Measurements from ENCODE around the gene FGF14. TPM values are rescaled to one million over a fixed set of nuclear protein-coding genes. Genes with fewer than 3 reads are reported as not detected.

FGF14 gene
- total RNA-seq, 4 donors from 2014 or later: under 0.01 to 2.4 (median 0.99) TPM

DNA sequence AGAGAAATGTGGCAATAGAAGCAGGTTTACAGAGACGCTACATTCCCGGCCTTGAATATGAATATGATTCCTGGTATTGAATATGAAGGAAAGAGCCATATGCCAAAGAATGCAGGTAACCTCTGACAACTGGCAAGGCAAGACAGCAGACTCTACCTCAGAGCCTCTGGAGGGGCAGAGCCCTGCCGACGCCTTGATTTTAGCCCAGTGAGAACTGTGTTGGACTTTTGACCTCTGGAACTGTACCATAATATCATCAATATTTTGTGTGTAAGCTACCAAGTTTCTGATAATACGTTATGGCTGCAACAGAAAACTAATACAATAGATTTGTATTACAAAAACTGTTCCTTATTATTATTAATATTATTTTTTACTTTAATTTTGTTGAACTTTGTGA, 219.7 kb downstream of the FGF14 start:
- no peak for TF ChIP-seq EP300 (IDR thresholded peaks at IDR 0.05; ENCODE audit: low read depth)
- TF ChIP-seq, protein P1, sequence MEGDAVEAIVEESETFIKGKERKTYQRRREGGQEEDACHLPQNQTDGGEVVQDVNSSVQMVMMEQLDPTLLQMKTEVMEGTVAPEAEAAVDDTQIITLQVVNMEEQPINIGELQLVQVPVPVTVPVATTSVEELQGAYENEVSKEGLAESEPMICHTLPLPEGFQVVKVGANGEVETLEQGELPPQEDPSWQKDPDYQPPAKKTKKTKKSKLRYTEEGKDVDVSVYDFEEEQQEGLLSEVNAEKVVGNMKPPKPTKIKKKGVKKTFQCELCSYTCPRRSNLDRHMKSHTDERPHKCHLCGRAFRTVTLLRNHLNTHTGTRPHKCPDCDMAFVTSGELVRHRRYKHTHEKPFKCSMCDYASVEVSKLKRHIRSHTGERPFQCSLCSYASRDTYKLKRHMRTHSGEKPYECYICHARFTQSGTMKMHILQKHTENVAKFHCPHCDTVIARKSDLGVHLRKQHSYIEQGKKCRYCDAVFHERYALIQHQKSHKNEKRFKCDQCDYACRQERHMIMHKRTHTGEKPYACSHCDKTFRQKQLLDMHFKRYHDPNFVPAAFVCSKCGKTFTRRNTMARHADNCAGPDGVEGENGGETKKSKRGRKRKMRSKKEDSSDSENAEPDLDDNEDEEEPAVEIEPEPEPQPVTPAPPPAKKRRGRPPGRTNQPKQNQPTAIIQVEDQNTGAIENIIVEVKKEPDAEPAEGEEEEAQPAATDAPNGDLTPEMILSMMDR (IDR thresholded peaks at IDR 0.05): no peak
- no peak for TF ChIP-seq POLR2A (IDR thresholded peaks at IDR 0.05)
- no peak for TF ChIP-seq POLR2AphosphoS5 (IDR thresholded peaks at IDR 0.05)
- Histone ChIP-seq H3K36me3 (no peaks in the 10 kb centered on the region), H3K27ac (no peak overlapping the region), H3K4me1 (no peaks in the 10 kb centered on the region), H3K27me3 (no peaks in the 10 kb centered on the region), H3K4me3 (no peak overlapping the region), H3K9me3 (no peaks in the 10 kb centered on the region)
- intact Hi-C loops (cut with DNase I; ENCODE audit: low total_unique reads) (no loop called here), in situ Hi-C loops (cut with MboI; ENCODE audit: low pct_ligation_motif_present in 1 of 4, low pct_unique_long_range_greater_than_20kb in 1 of 4, low sequenced_read_pairs in 3 of 4) (no loop called here)
- 64 to 69% methylated on average over 5 of the region's 5 CpGs for WGBS, 2 donors (ENCODE audit: low coverage in 1 of 2)
- DNase-seq: no peak

DNA sequence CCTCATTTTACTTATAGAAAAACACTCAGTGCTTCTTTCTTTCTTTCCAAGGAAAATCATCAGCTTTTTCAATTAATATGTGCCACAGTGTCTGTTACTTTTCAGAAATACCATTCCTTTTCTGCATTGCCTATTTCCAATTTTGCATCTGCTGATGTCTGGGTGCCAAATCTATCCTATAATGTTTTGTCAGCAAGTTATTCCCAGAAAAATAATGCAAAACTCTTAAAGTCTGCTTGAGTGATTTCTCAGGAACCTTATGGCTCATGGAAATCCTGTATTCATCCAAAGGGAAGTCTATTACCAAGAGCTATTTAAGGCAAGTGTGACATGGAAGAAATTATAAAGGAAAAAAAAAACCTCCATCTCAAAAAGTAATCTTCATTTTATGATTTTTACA, 224.4 kb downstream of the FGF14 start:
- in situ Hi-C loops (cut with MboI; ENCODE audit: low pct_ligation_motif_present in 1 of 4, low pct_unique_long_range_greater_than_20kb in 1 of 4, low sequenced_read_pairs in 3 of 4) (no loop called here), intact Hi-C loops (cut with DNase I; ENCODE audit: low total_unique reads) (no loop called here)
- H3K36me3 ChIP-seq: no peaks in the 10 kb centered on the region
- H3K4me3 ChIP-seq: no peak overlapping the region
- H3K9me3 ChIP-seq: peaks cover 0 to 3% of the 10 kb centered on the region in 2 donors
- no peak overlapping the region for H3K27ac ChIP-seq
- DNase-seq: no peak
- no peaks in the 10 kb centered on the region for H3K27me3 ChIP-seq
- H3K4me1 ChIP-seq: no peaks in the 10 kb centered on the region
- TF ChIP-seq, protein P1 (IDR thresholded peaks at IDR 0.05): no peak
- no peak for TF ChIP-seq POLR2A (IDR thresholded peaks at IDR 0.05)
- no peak for TF ChIP-seq POLR2AphosphoS5 (IDR thresholded peaks at IDR 0.05)
- TF ChIP-seq EP300 (IDR thresholded peaks at IDR 0.05; ENCODE audit: low read depth): no peak

DNA sequence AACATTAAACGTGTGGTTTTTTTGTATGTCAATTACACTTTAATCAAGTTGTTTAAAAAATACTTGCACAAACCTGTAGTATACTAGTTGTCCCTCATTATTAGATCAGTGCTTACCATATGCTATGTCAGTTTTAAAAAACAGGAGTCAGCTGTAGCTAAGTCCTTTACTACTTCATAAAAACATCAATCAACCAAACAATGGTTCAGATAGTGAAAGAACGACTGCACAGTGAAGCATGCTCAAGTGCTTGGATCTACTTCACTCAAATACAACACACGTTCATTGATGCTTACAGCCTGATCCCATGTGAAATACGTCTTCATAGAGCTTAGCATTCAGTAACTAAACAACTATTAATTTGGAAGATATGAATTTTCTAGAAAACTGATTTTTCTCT, 225.0 kb downstream of the FGF14 start:
- peaks cover 0 to 3% of the 10 kb centered on the region in 2 donors for H3K9me3 ChIP-seq
- no peaks in the 10 kb centered on the region for H3K36me3 ChIP-seq
- H3K4me3 ChIP-seq: no peak overlapping the region
- WGBS, 2 donors (ENCODE audit: low coverage in 1 of 2): 37 to 49% methylated on average over 4 of the region's 4 CpGs
- no peaks in the 10 kb centered on the region for H3K27me3 ChIP-seq
- no peaks in the 10 kb centered on the region for H3K4me1 ChIP-seq
- in situ Hi-C loops (cut with MboI; ENCODE audit: low pct_ligation_motif_present in 1 of 4, low pct_unique_long_range_greater_than_20kb in 1 of 4, low sequenced_read_pairs in 3 of 4) (no loop called here), intact Hi-C loops (cut with DNase I; ENCODE audit: low total_unique reads) (no loop called here)
- DNase-seq: no peak
- TF ChIP-seq POLR2A (IDR thresholded peaks at IDR 0.05): no peak
- no peak overlapping the region for H3K27ac ChIP-seq

DNA sequence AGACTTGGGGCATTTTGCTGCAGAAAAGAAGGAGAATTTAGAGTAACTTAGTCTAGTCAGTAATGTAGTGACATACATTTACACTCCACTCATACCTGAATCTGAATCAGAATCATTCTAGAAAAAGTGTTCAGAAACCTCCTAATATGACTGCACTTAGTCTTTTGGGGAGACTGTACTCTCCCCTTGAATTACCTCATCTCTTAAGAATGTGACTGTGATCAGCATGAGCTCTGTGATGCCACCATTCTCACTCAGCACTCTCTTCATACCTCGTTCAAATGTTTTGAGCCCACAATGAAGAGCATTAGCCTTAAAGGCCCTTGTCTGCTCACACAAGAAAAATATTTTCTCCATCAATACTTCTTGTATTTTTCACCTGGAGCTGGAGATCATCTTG, 229.4 kb downstream of the FGF14 start:
- no peak for DNase-seq
- H3K27me3 ChIP-seq: no peaks in the 10 kb centered on the region
- intact Hi-C loops (cut with DNase I; ENCODE audit: low total_unique reads) (no loop called here), in situ Hi-C loops (cut with MboI; ENCODE audit: low pct_ligation_motif_present in 1 of 4, low pct_unique_long_range_greater_than_20kb in 1 of 4, low sequenced_read_pairs in 3 of 4) (no loop called here)
- H3K9me3 ChIP-seq: peaks cover 0 to 3% of the 10 kb centered on the region in 2 donors
- no peak overlapping the region for H3K27ac ChIP-seq
- TF ChIP-seq, protein P1 (IDR thresholded peaks at IDR 0.05): no peak
- TF ChIP-seq EP300 (IDR thresholded peaks at IDR 0.05; ENCODE audit: low read depth): no peak
- TF ChIP-seq POLR2AphosphoS5 (IDR thresholded peaks at IDR 0.05): no peak
- no peak for TF ChIP-seq POLR2A (IDR thresholded peaks at IDR 0.05)
- no peak overlapping the region for H3K4me3 ChIP-seq
- 63% methylated on average over 1 of the region's 1 CpG for WGBS, 2 donors (ENCODE audit: low coverage in 1 of 2)
- no peaks in the 10 kb centered on the region for H3K4me1 ChIP-seq
- no peaks in the 10 kb centered on the region for H3K36me3 ChIP-seq

DNA sequence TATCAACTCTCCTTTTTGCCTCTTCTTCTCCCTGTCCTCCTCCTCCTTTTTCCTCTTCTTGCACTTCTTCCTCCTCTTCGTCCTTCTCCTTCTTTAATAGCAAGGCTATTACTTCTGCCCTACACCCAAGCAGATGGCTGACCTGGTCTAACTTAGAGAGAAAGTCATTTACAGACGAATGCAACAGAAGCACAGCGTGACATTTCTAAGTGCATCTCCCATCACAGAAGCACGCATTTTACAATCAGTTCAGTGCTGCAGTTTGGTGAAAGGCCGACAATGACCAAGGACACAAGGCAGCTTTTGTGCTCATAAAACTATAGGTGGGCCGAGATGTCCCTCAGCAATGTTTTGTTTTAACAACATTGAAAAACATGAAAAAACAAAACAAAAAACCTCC, 231.5 kb downstream of the FGF14 start:
- H3K27ac ChIP-seq: no peak overlapping the region
- DNase-seq: no peak
- WGBS, 2 donors (ENCODE audit: low coverage in 1 of 2): 57 to 65% methylated on average over 6 of the region's 6 CpGs
- no peaks in the 10 kb centered on the region for H3K36me3 ChIP-seq
- H3K27me3 ChIP-seq: no peaks in the 10 kb centered on the region
- intact Hi-C loops (cut with DNase I; ENCODE audit: low total_unique reads) (no loop called here), in situ Hi-C loops (cut with MboI; ENCODE audit: low pct_ligation_motif_present in 1 of 4, low pct_unique_long_range_greater_than_20kb in 1 of 4, low sequenced_read_pairs in 3 of 4) (no loop called here)
- no peaks in the 10 kb centered on the region for H3K4me1 ChIP-seq
- H3K9me3 ChIP-seq: peaks cover 0 to 3% of the 10 kb centered on the region in 2 donors
- H3K4me3 ChIP-seq: no peak overlapping the region
- TF ChIP-seq, protein P1 (IDR thresholded peaks at IDR 0.05): no peak
- TF ChIP-seq EP300 (IDR thresholded peaks at IDR 0.05; ENCODE audit: low read depth): no peak
